Measurements from ENCODE around the gene ZFAND2B.

- no peak for TF ChIP-seq POLR2AphosphoS5 (IDR thresholded peaks at IDR 0.05)
- TF ChIP-seq, protein P1, sequence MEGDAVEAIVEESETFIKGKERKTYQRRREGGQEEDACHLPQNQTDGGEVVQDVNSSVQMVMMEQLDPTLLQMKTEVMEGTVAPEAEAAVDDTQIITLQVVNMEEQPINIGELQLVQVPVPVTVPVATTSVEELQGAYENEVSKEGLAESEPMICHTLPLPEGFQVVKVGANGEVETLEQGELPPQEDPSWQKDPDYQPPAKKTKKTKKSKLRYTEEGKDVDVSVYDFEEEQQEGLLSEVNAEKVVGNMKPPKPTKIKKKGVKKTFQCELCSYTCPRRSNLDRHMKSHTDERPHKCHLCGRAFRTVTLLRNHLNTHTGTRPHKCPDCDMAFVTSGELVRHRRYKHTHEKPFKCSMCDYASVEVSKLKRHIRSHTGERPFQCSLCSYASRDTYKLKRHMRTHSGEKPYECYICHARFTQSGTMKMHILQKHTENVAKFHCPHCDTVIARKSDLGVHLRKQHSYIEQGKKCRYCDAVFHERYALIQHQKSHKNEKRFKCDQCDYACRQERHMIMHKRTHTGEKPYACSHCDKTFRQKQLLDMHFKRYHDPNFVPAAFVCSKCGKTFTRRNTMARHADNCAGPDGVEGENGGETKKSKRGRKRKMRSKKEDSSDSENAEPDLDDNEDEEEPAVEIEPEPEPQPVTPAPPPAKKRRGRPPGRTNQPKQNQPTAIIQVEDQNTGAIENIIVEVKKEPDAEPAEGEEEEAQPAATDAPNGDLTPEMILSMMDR (IDR thresholded peaks at IDR 0.05): no peak
- TF ChIP-seq POLR2A (IDR thresholded peaks at IDR 0.05): no peak
- TF ChIP-seq EP300 (IDR thresholded peaks at IDR 0.05): no peak
Measured at GRCh38 chr2:219252900-219253752, 46.5 kb downstream of the ZFAND2B start, which contains the start of gene TUBA4B.

All from gastroesophageal sphincter (tissue), 3 donors.